ENCODE measurements around the gene DNASE1L3.
A peak's percentile ranks its signal among the peaks of the same experiment; 100 is the strongest.

DNASE1L3 gene

GRCh38 chr3:58154626-58155449, 55.9 kb downstream of the DNASE1L3 start:
- DNase-seq: no peak

GRCh38 chr3:58153371-58153770, 57.4 kb downstream of the DNASE1L3 start:
- DNase-seq: no peak

DNA sequence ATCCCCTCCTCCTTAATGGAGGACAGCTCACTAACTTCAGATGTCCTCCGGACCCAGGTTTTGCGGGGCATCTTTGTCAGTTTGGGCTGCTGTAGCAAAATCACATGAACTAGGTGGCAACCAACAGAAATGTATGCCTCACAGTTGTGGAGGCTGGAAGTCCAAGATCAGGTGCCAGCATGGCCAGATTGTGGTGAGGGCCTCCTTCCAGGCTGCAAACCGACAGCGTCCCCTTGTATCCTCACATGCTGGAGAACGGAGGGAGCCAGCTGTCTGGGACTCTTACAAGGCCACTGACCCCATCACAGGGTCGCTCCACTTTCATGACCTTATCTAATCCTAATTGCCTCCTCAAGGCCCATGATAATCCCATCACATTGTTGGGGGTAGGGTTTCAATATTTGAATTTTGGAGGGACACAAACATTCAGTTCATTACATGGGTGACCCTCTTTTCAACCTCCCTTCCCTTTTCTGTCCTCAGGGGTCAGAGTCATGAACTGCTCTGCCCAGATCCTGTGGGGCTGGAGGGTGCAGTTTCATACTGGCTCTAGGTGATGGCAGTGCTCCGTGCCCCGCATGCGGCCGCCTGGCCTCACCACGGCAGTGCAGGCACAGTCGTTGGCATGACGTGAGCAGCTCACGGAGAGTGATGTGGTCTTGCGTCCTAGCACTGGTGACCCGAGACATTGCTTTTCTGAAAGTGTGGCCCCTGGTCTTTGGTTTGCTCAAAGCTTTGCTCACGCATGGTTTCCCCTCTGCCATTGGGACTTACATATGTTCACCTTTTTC, 58.4 kb downstream of the DNASE1L3 start:
- DNase-seq: no peak

GRCh38 chr3:58151637-58152036, 59.1 kb downstream of the DNASE1L3 start:
- peak; percentile 61 for DNase-seq

- DNase-seq: no peak
Measured at GRCh38 chr3:58150810-58151199, 60.0 kb downstream of the DNASE1L3 start.

GRCh38 chr3:58150130-58150809, 60.5 kb downstream of the DNASE1L3 start:
- no peak for DNase-seq

DNA sequence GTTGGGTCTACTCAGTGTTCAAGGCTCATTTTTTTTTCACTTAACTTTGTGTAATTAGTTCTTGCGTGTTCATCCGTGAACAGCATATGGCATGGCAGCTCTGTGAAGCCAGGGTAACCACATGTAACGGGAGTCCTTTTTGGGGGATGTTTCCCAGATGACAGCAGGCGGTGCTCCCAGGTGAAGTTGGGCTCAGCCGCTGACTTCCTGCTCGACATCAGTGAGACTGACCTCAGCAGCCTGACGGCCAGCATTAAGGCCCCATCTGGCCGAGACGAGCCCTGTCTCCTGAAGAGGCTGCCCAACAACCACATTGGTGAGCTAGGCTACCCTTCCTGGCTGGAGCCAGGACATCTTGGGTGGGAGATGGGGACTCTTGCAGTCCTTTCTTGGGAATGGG, 62.7 kb downstream of the DNASE1L3 start:
- DNase-seq: no peak

DNA sequence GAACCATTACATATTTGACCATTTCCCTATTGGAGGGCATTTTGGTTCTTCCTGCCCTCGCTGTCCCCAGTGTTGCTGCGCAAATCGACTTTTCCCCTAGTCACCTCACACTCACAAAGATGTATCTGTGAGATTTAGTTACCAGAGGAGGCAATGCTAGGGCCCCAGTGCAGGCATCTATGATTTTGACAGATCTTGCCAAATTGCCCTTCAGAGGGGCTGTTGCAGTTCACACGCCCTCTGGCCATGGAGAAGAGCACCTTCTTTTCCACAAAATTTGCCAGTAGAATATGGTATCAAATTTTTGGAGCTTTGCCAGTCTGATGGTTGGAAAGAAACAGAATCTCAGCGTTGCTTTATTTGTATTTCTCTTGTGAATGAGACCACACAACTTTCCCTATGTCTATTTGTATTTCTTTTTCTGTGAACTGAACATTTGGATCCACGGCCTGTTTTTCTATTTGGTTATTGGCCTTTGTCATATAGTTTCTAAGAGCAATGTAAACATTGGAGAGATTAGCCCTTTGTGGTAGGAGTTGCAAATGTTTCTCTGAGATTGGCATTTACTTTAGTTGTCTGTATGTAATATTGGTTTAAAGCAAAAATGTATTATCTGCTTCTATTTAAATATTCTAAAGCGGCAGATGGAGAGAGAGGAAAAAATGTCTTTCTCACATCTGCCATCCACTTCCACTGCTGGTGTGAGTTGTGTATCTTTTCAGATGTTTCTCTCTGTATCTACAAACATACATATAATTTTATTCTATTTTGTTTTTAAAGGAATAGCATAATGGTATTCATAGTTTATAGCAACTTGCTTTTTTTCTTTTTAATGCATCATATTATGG, 66.1 kb downstream of the DNASE1L3 start:
- DNase-seq: no peak

DNA sequence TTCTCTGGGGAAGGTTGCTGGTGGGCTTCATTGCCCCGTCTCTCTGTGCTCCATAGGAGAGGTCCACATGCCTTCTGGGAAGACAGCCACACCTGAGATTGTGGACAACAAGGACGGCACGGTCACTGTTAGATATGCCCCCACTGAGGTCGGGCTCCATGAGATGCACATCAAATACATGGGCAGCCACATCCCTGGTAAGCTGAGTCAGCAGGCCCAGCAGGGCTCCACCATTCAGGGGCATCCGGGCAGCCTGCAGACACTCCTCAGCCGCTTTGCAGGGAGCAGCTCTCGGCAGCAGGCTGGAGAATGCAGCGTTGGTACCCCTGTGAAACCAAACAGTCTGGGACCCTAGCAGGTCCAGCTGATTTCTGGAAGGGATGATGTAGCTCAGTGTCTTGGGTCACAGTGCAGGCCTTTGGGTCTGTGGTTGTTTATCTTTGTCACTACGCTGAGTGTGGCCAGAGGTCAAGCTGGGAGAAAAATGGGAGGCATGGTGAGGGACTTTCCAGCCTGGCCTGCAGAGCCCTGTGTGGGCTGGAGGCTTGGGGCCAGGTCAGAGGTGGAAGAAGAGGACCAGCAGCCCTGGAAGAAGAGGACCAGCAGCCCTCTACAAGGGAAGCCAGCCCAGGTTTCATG, 67.2 kb downstream of the DNASE1L3 start:
- DNase-seq: no peak

Data from midbrain (tissue), 1 donor.